A549 (cell line): Measurements from ENCODE around the gene LAIR1.
"Not testable (repeated sequence)": the region's sequence is repeated elsewhere in the genome, so short reads cannot be mapped to it uniquely, and the experiment has no call there.

Source experiments
- BHLHE40 ChIP-seq: IDR thresholded peaks from 2 replicates; pipeline ENCODE4 v1.6.1; 2012; ENCODE audit warnings: low read depth, low read length, inconsistent platforms
- CEBPB ChIP-seq, 2 experiments: fragments of >200 bp in 1 of 2; sonication (Bioruptor Twin) in 1 of 2; formaldehyde crosslinking in 1 of 2; IDR thresholded peaks; 2 replicates each; pipeline ENCODE4 v1.6.1; 2012 to 2016
- EP300 ChIP-seq, 2 experiments: fragments of >200 bp; sonication (Bioruptor Twin); formaldehyde crosslinking; IDR thresholded peaks; 2 replicates in 1 of 2; 3 replicates in 1 of 2; pipeline ENCODE4 v1.6.1; 2016 to 2017
- ESRRA ChIP-seq: fragments of 150-350 bp; IDR thresholded peaks from 2 replicates; pipeline ENCODE4 v1.6.1; 2014; ENCODE audit warnings: mild to moderate bottlenecking, low read length, borderline replicate concordance
- HDAC2 ChIP-seq: fragments of 200-600 bp; sonication (generic); IDR thresholded peaks from 2 replicates; pipeline ENCODE4 v1.6.1; 2016
- JUN ChIP-seq, 2 experiments: fragments of >200 bp; sonication (Bioruptor Twin); formaldehyde crosslinking; IDR thresholded peaks; 2 replicates in 1 of 2; 3 replicates in 1 of 2; pipeline ENCODE4 v1.6.1; 2016 to 2017
- MYC ChIP-seq: IDR thresholded peaks from 2 replicates; pipeline ENCODE4 v1.6.1; 2012; ENCODE audit warnings: mild to moderate bottlenecking, inconsistent platforms, low read length, improper control_type of control experiment, borderline replicate concordance
- NFE2L2 ChIP-seq: fragments of 150-350 bp; conservative IDR thresholded peaks from 2 replicates; pipeline ENCODE4 v1.6.1; 2014; ENCODE audit warnings: low read length
- RAD21 ChIP-seq, 2 experiments: fragments of >200 bp in 1 of 2; sonication (Bioruptor Twin) in 1 of 2; formaldehyde crosslinking in 1 of 2; IDR thresholded peaks in 1 of 2; conservative IDR thresholded peaks in 1 of 2; 2 replicates in 1 of 2; 3 replicates in 1 of 2; pipeline ENCODE4 v1.6.1; 2012 to 2018; ENCODE audit warnings: inconsistent platforms in 1 of 2
- RFX5 ChIP-seq: fragments of 450-650 bp; IDR thresholded peaks from 2 replicates; pipeline ENCODE4 v1.7.1; 2014; ENCODE audit warnings: antibody characterized with exemption, mild to moderate bottlenecking, moderate library complexity
- TF ChIP-seq, protein P1 (sequence below): fragments of >200 bp; sonication (Bioruptor Twin); formaldehyde crosslinking; IDR thresholded peaks from 3 replicates; pipeline ENCODE4 v1.5.1; 2016
- TF ChIP-seq, protein P2 (sequence below): fragments of 200-600 bp; sonication (generic); IDR thresholded peaks from 2 replicates; pipeline ENCODE4 v1.6.1; 2016; ENCODE audit warnings: antibody characterized with exemption, mild to moderate bottlenecking, moderate library complexity
- TF ChIP-seq, protein P3 (sequence below): fragments of 450-650 bp; IDR thresholded peaks from 2 replicates; pipeline ENCODE4 v1.6.1; 2014; ENCODE audit warnings: antibody characterized with exemption
- TF ChIP-seq, protein P4 (sequence below): fragments of 150-350 bp; IDR thresholded peaks from 2 replicates; pipeline ENCODE4 v1.6.1; 2014; ENCODE audit warnings: low read depth, mild to moderate bottlenecking, low read length

DNA sequence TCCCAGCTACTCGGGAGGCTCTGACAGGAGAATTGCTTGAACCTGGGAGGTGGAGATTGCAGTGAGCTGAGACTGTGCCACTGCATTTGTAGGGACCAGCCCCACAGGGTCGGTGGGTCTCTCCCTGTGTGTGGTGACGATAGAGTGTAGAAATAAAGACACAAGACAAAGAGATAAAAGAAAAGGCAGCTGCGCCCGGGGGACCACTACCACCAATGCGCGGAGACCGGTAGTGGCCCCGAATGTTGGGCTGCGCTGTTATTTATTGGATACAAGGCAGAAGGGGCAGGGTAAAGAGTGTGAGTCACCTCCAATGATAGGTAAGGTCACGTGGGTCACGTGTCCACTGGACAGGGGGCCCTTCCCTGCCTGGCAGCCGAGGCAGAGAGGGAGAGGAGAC, 42.4 kb downstream of the LAIR1 start:
- TF ChIP-seq, protein P1, sequence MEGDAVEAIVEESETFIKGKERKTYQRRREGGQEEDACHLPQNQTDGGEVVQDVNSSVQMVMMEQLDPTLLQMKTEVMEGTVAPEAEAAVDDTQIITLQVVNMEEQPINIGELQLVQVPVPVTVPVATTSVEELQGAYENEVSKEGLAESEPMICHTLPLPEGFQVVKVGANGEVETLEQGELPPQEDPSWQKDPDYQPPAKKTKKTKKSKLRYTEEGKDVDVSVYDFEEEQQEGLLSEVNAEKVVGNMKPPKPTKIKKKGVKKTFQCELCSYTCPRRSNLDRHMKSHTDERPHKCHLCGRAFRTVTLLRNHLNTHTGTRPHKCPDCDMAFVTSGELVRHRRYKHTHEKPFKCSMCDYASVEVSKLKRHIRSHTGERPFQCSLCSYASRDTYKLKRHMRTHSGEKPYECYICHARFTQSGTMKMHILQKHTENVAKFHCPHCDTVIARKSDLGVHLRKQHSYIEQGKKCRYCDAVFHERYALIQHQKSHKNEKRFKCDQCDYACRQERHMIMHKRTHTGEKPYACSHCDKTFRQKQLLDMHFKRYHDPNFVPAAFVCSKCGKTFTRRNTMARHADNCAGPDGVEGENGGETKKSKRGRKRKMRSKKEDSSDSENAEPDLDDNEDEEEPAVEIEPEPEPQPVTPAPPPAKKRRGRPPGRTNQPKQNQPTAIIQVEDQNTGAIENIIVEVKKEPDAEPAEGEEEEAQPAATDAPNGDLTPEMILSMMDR: not testable (repeated sequence)
- TF ChIP-seq EP300 (IDR thresholded peaks at IDR 0.05); ESRRA; MYC; JUN (IDR thresholded peaks at IDR 0.05); RFX5; NFE2L2; RAD21 (conservative IDR thresholded peaks at IDR 0.05 in 1 of 2, IDR thresholded peaks at IDR 0.05 in 1 of 2); CEBPB (IDR thresholded peaks at IDR 0.05); BHLHE40; HDAC2: not testable (repeated sequence)
- TF ChIP-seq, protein P2, sequence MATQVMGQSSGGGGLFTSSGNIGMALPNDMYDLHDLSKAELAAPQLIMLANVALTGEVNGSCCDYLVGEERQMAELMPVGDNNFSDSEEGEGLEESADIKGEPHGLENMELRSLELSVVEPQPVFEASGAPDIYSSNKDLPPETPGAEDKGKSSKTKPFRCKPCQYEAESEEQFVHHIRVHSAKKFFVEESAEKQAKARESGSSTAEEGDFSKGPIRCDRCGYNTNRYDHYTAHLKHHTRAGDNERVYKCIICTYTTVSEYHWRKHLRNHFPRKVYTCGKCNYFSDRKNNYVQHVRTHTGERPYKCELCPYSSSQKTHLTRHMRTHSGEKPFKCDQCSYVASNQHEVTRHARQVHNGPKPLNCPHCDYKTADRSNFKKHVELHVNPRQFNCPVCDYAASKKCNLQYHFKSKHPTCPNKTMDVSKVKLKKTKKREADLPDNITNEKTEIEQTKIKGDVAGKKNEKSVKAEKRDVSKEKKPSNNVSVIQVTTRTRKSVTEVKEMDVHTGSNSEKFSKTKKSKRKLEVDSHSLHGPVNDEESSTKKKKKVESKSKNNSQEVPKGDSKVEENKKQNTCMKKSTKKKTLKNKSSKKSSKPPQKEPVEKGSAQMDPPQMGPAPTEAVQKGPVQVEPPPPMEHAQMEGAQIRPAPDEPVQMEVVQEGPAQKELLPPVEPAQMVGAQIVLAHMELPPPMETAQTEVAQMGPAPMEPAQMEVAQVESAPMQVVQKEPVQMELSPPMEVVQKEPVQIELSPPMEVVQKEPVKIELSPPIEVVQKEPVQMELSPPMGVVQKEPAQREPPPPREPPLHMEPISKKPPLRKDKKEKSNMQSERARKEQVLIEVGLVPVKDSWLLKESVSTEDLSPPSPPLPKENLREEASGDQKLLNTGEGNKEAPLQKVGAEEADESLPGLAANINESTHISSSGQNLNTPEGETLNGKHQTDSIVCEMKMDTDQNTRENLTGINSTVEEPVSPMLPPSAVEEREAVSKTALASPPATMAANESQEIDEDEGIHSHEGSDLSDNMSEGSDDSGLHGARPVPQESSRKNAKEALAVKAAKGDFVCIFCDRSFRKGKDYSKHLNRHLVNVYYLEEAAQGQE: not testable (repeated sequence)
- TF ChIP-seq, protein P3, sequence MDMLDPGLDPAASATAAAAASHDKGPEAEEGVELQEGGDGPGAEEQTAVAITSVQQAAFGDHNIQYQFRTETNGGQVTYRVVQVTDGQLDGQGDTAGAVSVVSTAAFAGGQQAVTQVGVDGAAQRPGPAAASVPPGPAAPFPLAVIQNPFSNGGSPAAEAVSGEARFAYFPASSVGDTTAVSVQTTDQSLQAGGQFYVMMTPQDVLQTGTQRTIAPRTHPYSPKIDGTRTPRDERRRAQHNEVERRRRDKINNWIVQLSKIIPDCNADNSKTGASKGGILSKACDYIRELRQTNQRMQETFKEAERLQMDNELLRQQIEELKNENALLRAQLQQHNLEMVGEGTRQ: not testable (repeated sequence)
- TF ChIP-seq, protein P4, sequence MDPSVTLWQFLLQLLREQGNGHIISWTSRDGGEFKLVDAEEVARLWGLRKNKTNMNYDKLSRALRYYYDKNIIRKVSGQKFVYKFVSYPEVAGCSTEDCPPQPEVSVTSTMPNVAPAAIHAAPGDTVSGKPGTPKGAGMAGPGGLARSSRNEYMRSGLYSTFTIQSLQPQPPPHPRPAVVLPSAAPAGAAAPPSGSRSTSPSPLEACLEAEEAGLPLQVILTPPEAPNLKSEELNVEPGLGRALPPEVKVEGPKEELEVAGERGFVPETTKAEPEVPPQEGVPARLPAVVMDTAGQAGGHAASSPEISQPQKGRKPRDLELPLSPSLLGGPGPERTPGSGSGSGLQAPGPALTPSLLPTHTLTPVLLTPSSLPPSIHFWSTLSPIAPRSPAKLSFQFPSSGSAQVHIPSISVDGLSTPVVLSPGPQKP: not testable (repeated sequence)
